HepG2 (cell line): ENCODE data around the gene GBP6. TPM values are rescaled to one million over a fixed set of nuclear protein-coding genes. Genes with fewer than 3 reads are reported as not detected.

Experiments used
- ATAC-seq: fragments of 200-7000 bp; cut with Tn5 transposase; 3 replicates; pipeline ENCODE4 v1.9.1; 2020; ENCODE audit warnings: mild to moderate bottlenecking, moderate library complexity
- BruUV-seq: library from RNA; stranded (reverse); fragments of 400-500 nt; replicated peaks from 2 replicates; lab custom pipeline; 2021; lab: Mats Ljungman, UMichigan
- CTCF ChIA-PET: fragments of 300-600 bp; formaldehyde crosslinking; extraction: SDS; loops from one replicate; lab custom pipeline; 2021; ENCODE audit warnings: low total read pairs, inconsistent platforms, low intra/inter-chr PET ratio; lab: Yijun Ruan, JAX
- POLR2A ChIA-PET: fragments of 350-600 bp; sonication (Branson Sonifier 250); formaldehyde crosslinking; loops from one replicate; lab custom pipeline; 2020; ENCODE audit warnings: antibody characterized with exemption, inconsistent platforms; lab: Yijun Ruan, JAX
- DNase-seq: peaks from one replicate; pipeline ENCODE4 v3.0.0-alpha.2; 2015; ENCODE audit warnings: low spot score
- FAIRE-seq: peaks from 3 replicates; lab custom pipeline; 2011; peaks lifted over from hg19 to GRCh38; lab: Jason Lieb, UNC
- H2AFZ ChIP-seq: one replicate; pipeline ENCODE4 v1.6.1; 2011; ENCODE audit warnings: low read length, inconsistent platforms
- H3K27ac ChIP-seq: fragments of 300-600 bp; 3 replicates; pipeline ENCODE4 v1.8.0; 2011; ENCODE audit warnings: mixed run types, mild to moderate bottlenecking, mixed read lengths, low read length, inconsistent platforms; ENCODE audit not compliant: insufficient read depth; ENCODE audit errors: extremely low read length
- H3K27me3 ChIP-seq, 2 experiments: fragments of 200-600 bp in 1 of 2; 2 replicates in 1 of 2; 3 replicates in 1 of 2; pipeline versions ENCODE4 v1.6.0 to v1.8.0; 2011; ENCODE audit warnings: low read length in 2 of 2, mild to moderate bottlenecking in 2 of 2, moderate library complexity in 2 of 2, inconsistent platforms in 1 of 2; ENCODE audit not compliant: insufficient read depth in 2 of 2, control insufficient read depth in 1 of 2
- H3K36me3 ChIP-seq, 2 experiments: fragments of 200-600 bp in 1 of 2; replicated peaks in 1 of 2; 2 replicates in 1 of 2; 3 replicates in 1 of 2; pipeline versions ENCODE4 v1.5.1 to v1.8.0; 2011; ENCODE audit warnings: low read length in 2 of 2, inconsistent platforms in 1 of 2; ENCODE audit not compliant: insufficient read depth in 2 of 2, control insufficient read depth in 1 of 2
- H3K4me1 ChIP-seq: 2 replicates; pipeline ENCODE4 v1.5.1; 2012; ENCODE audit warnings: low read length, inconsistent platforms; ENCODE audit not compliant: insufficient read depth
- H3K4me2 ChIP-seq: 2 replicates; pipeline ENCODE4 v1.6.0; 2011; ENCODE audit warnings: low read depth, low read length, inconsistent platforms
- H3K4me3 ChIP-seq, 3 experiments: fragments of 200-600 bp in 1 of 3; sonication (generic), shearing (Covaris generic) in 1 of 3; replicated peaks in 1 of 3; 2 replicates each; pipeline ENCODE4 v1.5.1; 2011 to 2016; ENCODE audit warnings: low read length in 3 of 3, inconsistent platforms in 2 of 3, low read depth in 2 of 3, mild to moderate bottlenecking in 2 of 3, control low read depth in 1 of 3, mixed read lengths in 1 of 3; ENCODE audit not compliant: insufficient read depth in 1 of 3
- H3K79me2 ChIP-seq: one replicate; pipeline ENCODE4 v1.6.1; 2011; ENCODE audit warnings: low read length, inconsistent platforms; ENCODE audit not compliant: insufficient read depth
- H3K9ac ChIP-seq: 2 replicates; pipeline ENCODE4 v1.6.0; 2011; ENCODE audit warnings: mild to moderate bottlenecking, low read depth, low read length, inconsistent platforms; ENCODE audit not compliant: insufficient read depth
- H3K9me3 ChIP-seq: 2 replicates; pipeline ENCODE4 v1.5.1; 2012; ENCODE audit warnings: mild to moderate bottlenecking, low read length
- H4K20me1 ChIP-seq: 2 replicates; pipeline ENCODE4 v1.6.0; 2011; ENCODE audit warnings: inconsistent platforms, mild to moderate bottlenecking, low read length, moderate library complexity; ENCODE audit not compliant: insufficient read depth
- BORCS8-MEF2B ChIP-seq: sonication (generic); formaldehyde crosslinking; IDR thresholded peaks from 2 replicates; pipeline ENCODE4 v1.8.0; 2022; ENCODE audit warnings: mild to moderate bottlenecking, missing genetic modification reagents
- CAMTA2 ChIP-seq: sonication (generic); formaldehyde crosslinking; IDR thresholded peaks from 2 replicates; pipeline ENCODE4 v1.4.0; 2020; ENCODE audit warnings: mild to moderate bottlenecking, missing genetic modification reagents, borderline replicate concordance
- MTA1 ChIP-seq: sonication (generic); formaldehyde crosslinking; IDR thresholded peaks from 2 replicates; pipeline ENCODE4 v1.4.0; 2020; ENCODE audit warnings: missing genetic modification reagents, mild to moderate bottlenecking, borderline replicate concordance
- NR2F2 ChIP-seq: IDR thresholded peaks from 2 replicates; pipeline ENCODE4 v1.6.1; 2012; ENCODE audit warnings: low read depth, inconsistent platforms, borderline replicate concordance
- RARG ChIP-seq: sonication (generic); formaldehyde crosslinking; IDR thresholded peaks from 2 replicates; pipeline ENCODE4 v1.4.0; 2020; ENCODE audit warnings: low read depth, mild to moderate bottlenecking, missing genetic modification reagents
- WGBS: methylation state at CpG from one replicate; pipeline ENCODE4 v1.1.6; 2017; ENCODE audit warnings: low lambda C conversion rate; 5-methylcytosine and 5-hydroxymethylcytosine counted together
- in situ Hi-C: cut with HindIII; loops from 2 replicates; pipeline ENCODE4 v1.10.0; 2017; ENCODE audit warnings: low pct_unique_long_range_greater_than_20kb; ENCODE audit not compliant: extremely low pct_ligation_motif_present
- intact Hi-C: fragments of 100-400 bp; cut with micrococcal nuclease; formaldehyde crosslinking; loops from one replicate; pipeline ENCODE4 v1.10.0; 2022; ENCODE audit not compliant: unreplicated experiment
- polyA plus RNA-seq, 8 experiments: library from polyadenylated mRNA; depleted of rRNA in 3 of 8; stranded (reverse) in 7 of 8; unstranded in 1 of 8; fragments of >200 nt; fragmentation: Illumina TruSeq in 4 of 8; extraction: Trizol in 4 of 8; gene quantifications; 2 replicates each; pipeline versions ENCODE4 v1.2.1 to v1.2.3, GENCODE V29; 2011 to 2016; ENCODE audit warnings: low read depth in 4 of 8, missing spikeins in 1 of 8, mixed read lengths in 1 of 8; ENCODE audit not compliant: insufficient read depth in 1 of 8
- total RNA-seq, 5 experiments: library from RNA; depleted of rRNA; stranded (reverse); fragments of >200 nt; fragmentation: Illumina TruSeq; extraction: Trizol; gene quantifications; 2 replicates each; pipeline ENCODE4 v1.2.3, GENCODE V29; 2016; ENCODE audit warnings: low read depth in 1 of 5
- TF ChIP-seq, protein P1 (sequence below): sonication (generic); formaldehyde crosslinking; IDR thresholded peaks from 2 replicates; pipeline ENCODE4 v1.4.0; 2020; ENCODE audit warnings: missing genetic modification reagents
- TF ChIP-seq, protein P2 (sequence below): sonication (generic); formaldehyde crosslinking; IDR thresholded peaks from 2 replicates; pipeline ENCODE4 v1.4.0; 2020; ENCODE audit warnings: mild to moderate bottlenecking, missing genetic modification reagents

GBP6 gene
- total and polyA plus RNA-seq, 2 of the 13 experiments (the other 11 are each of a cell fraction or from before 2014, with no cell fraction given) = not detected

DNA sequence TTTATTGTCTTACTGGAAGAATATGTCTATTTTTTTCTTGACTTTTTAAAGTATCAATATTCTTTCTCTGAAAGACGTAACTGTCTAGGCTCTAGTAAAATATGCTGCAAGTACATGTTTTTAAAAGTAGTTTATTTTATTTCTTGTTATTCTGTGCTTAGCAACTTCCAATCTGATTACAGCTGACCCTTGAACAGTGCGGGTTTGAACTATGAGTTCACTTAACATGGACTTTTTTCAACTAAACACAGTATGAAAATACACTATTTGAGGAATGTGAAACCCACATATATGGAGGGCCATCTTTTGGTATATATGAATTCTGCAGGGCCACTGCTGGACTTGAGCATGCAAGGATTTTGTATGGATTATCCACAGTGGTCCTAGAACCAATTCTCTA, 26.8 kb downstream of the GBP6 start:
- DNase-seq = no peak
- Histone ChIP-seq H3K79me2 (no peaks in the 10 kb centered on the region), H3K4me3 (no peak overlapping the region), H3K27ac (no peak overlapping the region), H3K9ac (no peak overlapping the region), H3K4me1 (no peaks in the 10 kb centered on the region), H3K4me2 (no peak overlapping the region), H2AFZ (no peak overlapping the region), H3K36me3 (no peaks in the 10 kb centered on the region), H3K27me3 (no peaks in the 10 kb centered on the region), H3K9me3 (no peaks in the 10 kb centered on the region), H4K20me1 (no peaks in the 10 kb centered on the region)
- no TSS peak for BruUV-seq
- 18% methylated on average over 2 of the region's 2 CpGs for WGBS
- intact Hi-C loops = no loop called here
- no peak for TF ChIP-seq NR2F2
- no peak for TF ChIP-seq CAMTA2
- no peak for TF ChIP-seq RARG (CRISPR knock-in tag)
- no peak for TF ChIP-seq MTA1 (CRISPR knock-in tag)
- in situ Hi-C loops = no loop called here
- FAIRE-seq = no peak
- CTCF ChIA-PET = no interaction called here
- ATAC-seq = no peak
- POLR2A ChIA-PET = no interaction called here

DNA sequence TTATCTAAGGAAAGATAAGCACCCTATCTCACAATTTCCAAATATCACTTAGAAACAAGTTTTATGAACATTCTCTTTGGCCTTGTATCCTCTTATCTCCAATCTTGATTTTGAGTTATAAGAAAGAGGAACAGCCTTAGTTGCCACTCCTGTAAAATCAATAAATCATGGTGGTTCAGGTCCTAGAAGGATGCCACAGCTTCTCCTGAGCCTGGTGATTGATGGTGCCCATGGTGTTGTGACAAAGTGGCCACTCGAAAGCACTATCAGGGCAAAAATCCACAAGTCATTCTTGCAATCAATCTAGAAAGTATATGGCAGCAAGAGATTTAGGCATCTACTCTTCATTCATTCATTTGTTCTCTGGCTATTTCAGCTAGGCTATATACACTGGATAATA, 27.8 kb downstream of the GBP6 start:
- no TSS peak for BruUV-seq
- Histone ChIP-seq H3K9me3 (no peaks in the 10 kb centered on the region), H3K4me2 (no peak overlapping the region), H4K20me1 (no peaks in the 10 kb centered on the region), H3K27ac (no peak overlapping the region), H3K4me3 (no peak overlapping the region), H2AFZ (no peak overlapping the region), H3K27me3 (no peaks in the 10 kb centered on the region), H3K36me3 (no peaks in the 10 kb centered on the region), H3K79me2 (no peaks in the 10 kb centered on the region), H3K4me1 (no peaks in the 10 kb centered on the region), H3K9ac (no peak overlapping the region)
- 0% methylated on average over 1 of the region's 1 CpG for WGBS
- ChIA-PET POLR2A (no interaction called here), CTCF (no interaction called here)
- TF ChIP-seq, protein P1, sequence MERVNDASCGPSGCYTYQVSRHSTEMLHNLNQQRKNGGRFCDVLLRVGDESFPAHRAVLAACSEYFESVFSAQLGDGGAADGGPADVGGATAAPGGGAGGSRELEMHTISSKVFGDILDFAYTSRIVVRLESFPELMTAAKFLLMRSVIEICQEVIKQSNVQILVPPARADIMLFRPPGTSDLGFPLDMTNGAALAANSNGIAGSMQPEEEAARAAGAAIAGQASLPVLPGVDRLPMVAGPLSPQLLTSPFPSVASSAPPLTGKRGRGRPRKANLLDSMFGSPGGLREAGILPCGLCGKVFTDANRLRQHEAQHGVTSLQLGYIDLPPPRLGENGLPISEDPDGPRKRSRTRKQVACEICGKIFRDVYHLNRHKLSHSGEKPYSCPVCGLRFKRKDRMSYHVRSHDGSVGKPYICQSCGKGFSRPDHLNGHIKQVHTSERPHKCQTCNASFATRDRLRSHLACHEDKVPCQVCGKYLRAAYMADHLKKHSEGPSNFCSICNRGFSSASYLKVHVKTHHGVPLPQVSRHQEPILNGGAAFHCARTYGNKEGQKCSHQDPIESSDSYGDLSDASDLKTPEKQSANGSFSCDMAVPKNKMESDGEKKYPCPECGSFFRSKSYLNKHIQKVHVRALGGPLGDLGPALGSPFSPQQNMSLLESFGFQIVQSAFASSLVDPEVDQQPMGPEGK (CRISPR knock-in tag) = no peak
- no peak for TF ChIP-seq BORCS8-MEF2B (CRISPR knock-in tag)
- TF ChIP-seq, protein P2, sequence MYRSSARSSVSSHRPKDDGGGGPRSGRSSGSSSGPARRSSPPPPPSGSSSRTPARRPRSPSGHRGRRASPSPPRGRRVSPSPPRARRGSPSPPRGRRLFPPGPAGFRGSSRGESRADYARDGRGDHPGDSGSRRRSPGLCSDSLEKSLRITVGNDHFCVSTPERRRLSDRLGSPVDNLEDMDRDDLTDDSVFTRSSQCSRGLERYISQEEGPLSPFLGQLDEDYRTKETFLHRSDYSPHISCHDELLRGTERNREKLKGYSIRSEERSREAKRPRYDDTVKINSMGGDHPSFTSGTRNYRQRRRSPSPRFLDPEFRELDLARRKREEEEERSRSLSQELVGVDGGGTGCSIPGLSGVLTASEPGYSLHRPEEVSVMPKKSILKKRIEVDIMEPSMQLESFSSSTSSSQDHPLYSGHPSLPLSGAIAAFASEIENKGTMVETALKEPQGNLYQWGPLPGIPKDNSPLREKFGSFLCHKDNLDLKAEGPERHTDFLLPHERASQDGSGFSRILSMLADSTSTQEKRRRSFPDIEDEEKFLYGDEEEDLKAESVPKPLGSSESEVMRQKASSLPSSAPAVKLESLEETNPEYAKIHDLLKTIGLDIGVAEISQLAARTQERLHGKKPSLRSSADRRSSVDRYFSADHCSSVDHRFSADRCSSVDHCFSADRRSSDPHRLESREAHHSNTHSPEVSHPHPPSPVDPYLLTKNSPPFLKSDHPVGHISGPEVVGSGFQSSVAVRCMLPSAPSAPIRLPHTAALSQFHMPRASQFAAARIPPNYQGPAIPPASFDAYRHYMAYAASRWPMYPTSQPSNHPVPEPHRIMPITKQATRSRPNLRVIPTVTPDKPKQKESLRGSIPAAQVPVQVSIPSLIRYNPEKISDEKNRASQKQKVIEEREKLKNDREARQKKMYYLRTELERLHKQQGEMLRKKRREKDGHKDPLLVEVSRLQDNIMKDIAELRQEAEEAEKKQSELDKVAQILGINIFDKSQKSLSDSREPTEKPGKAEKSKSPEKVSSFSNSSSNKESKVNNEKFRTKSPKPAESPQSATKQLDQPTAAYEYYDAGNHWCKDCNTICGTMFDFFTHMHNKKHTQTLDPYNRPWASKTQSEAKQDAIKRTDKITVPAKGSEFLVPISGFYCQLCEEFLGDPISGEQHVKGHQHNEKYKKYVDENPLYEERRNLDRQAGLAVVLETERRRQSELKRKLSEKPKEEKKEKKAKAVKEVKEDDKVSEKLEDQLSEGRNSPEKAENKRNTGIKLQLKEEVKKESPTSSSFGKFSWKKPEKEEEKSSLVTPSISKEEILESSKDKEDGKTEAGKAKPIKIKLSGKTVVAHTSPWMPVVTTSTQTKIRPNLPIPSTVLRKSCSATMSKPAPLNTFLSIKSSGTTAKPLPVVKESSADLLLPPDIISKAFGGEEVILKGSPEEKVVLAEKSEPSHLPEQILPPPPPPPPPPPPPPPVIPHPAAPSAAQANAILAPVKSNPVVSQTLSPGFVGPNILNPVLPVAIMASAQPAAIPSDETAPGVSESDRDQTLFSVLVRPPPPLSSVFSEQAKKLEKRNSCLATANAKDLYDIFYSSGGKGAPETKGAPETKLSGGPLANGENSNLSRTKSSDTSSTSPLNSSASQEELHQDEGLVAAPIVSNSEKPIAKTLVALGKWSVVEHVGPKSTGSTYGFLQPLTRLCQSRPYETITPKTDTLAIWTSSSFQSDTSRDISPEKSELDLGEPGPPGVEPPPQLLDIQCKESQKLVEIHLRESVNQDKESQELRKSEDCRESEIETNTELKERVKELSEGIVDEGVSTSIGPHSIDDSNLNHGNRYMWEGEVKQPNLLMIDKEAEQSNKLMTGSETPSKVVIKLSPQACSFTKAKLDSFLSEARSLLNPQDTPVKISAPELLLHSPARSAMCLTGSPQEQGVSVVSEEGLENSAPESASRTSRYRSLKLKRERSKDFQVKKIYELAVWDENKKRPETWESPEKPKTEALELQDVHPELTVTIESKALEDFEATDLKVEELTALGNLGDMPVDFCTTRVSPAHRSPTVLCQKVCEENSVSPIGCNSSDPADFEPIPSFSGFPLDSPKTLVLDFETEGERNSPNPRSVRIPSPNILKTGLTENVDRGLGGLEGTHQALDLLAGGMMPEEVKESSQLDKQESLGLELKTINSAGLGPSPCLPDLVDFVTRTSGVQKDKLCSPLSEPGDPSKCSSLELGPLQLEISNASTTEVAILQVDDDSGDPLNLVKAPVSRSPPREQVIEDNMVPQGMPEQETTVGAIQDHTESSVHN = no peak
- ATAC-seq (no peak), FAIRE-seq (no peak), DNase-seq (no peak)
- intact Hi-C loops (no loop called here), in situ Hi-C loops (no loop called here)
